Body of pancreas (tissue), 4 donors: ENCODE data around the gene DHX35. TPM values are rescaled to one million over a fixed set of nuclear protein-coding genes. Genes with fewer than 3 reads are reported as not detected.
A peak's percentile ranks its signal among the peaks of the same experiment; 100 is the strongest.

Source experiments
- ATAC-seq: fragments of 150-250 bp; one replicate; pipeline ENCODE4 v1.9.1; 2016
- DNase-seq, 4 donors: peaks; one replicate each; pipeline ENCODE4 v3.0.0-alpha.2; 2019
- H3K27ac ChIP-seq, 4 donors: fragments of 200-600 bp; sonication (generic); 1 replicate in 3 of 4; 2 replicates in 1 of 4; pipeline versions ENCODE4 v1.5.1 to v1.6.1; 2016 to 2019; ENCODE audit warnings: mild to moderate bottlenecking in 1 of 4, mixed read lengths in 1 of 4, moderate library complexity in 1 of 4
- H3K27me3 ChIP-seq, 2 donors: fragments of 200-600 bp; sonication (generic); one replicate each; pipeline ENCODE4 v1.6.0; 2016; ENCODE audit warnings: mild to moderate bottlenecking in 1 of 2
- H3K36me3 ChIP-seq, 2 donors: fragments of 200-600 bp; sonication (generic); replicated peaks in 1 of 2; 2 replicates each; pipeline ENCODE4 v1.5.1; 2016; ENCODE audit warnings: low read depth in 2 of 2; ENCODE audit not compliant: insufficient read depth in 1 of 2
- H3K4me1 ChIP-seq: fragments of 200-600 bp; sonication (generic); one replicate; pipeline ENCODE4 v1.6.0; 2016
- H3K4me3 ChIP-seq, 2 donors: fragments of 200-600 bp; sonication (generic); 1 replicate in 1 of 2; 2 replicates in 1 of 2; pipeline ENCODE4 v1.5.1; 2016 to 2019
- H3K9me3 ChIP-seq, 3 donors: fragments of 200-600 bp; sonication (generic); 1 replicate in 2 of 3; 2 replicates in 1 of 3; pipeline ENCODE4 v1.5.1; 2016
- CTCF ChIP-seq, 7 experiments: fragments of 450-650 bp in 4 of 7; fragments of 200-600 bp in 3 of 7; sonication (generic) in 3 of 7; IDR thresholded peaks; one replicate each; pipeline ENCODE4 v1.5.1; 2016 to 2019; ENCODE audit warnings: antibody characterized with exemption in 7 of 7
- POLR2A ChIP-seq, 3 donors: fragments of 450-650 bp; IDR thresholded peaks; one replicate each; pipeline ENCODE4 v1.6.1; 2016; ENCODE audit warnings: antibody characterized with exemption in 3 of 3, mild to moderate bottlenecking in 2 of 3
- WGBS, 2 donors: methylation state at CpG; one replicate each; pipeline ENCODE4 v1.1.5; 2017; 5-methylcytosine and 5-hydroxymethylcytosine counted together
- intact Hi-C: fragments of 100-400 bp; cut with DNase I; formaldehyde crosslinking; loops from one replicate; pipeline ENCODE4 v1.15.1; 2023
- total RNA-seq, 2 donors: library from RNA; depleted of rRNA; stranded (reverse); fragments of >200 nt; gene quantifications; one replicate each; pipeline ENCODE4 v1.1.0, GENCODE V29; 2016

DHX35 gene
- total RNA-seq, 2 donors from 2014 or later, result 6.9 to 7.3 TPM

- intact Hi-C loops, result no loop called here
- peak overlapping the region in 1 of 2 donors; percentile 41 for H3K4me3 ChIP-seq
- no peak for ATAC-seq
These were observed 35.1 kb upstream of the DHX35 start for GRCh38 chr20:38926934-38927616.

GRCh38 chr20:38927902-38928578 is 34.1 kb upstream of the DHX35 start:
- H3K27me3 ChIP-seq, result no peaks in the 10 kb centered on the region
- intact Hi-C loops, result no loop called here
- H3K9me3 ChIP-seq, result no peaks in the 10 kb centered on the region
- WGBS, 2 donors, result 65 to 66% methylated on average over 4 to 5 of the region's 5 CpGs
- no peak overlapping the region for H3K27ac ChIP-seq
- TF ChIP-seq CTCF (IDR thresholded peaks at IDR 0.05), result no peak
- TF ChIP-seq POLR2A (IDR thresholded peaks at IDR 0.05), result no peak
- DNase-seq (no peak), ATAC-seq (no peak)
- H3K4me1 ChIP-seq, result peaks cover 14% of the 10 kb centered on the region
- no peak overlapping the region for H3K4me3 ChIP-seq
- H3K36me3 ChIP-seq, result no peaks in the 10 kb centered on the region

More at GRCh38 chr20:38926934-38927616, 35.1 kb upstream of the DHX35 start:
- Histone ChIP-seq H3K4me1 (peaks cover 14% of the 10 kb centered on the region), H3K27me3 (no peaks in the 10 kb centered on the region), H3K9me3 (no peaks in the 10 kb centered on the region), H3K36me3 (no peaks in the 10 kb centered on the region), H3K27ac (no peak overlapping the region)
- TF ChIP-seq CTCF (IDR thresholded peaks at IDR 0.05) (no peak), POLR2A (IDR thresholded peaks at IDR 0.05) (no peak)
- WGBS, 2 donors, result 10 to 29% methylated on average over 11 to 27 of the region's 27 CpGs
- DNase-seq, result no peak

GRCh38 chr20:38930242-38930569 is 31.9 kb upstream of the DHX35 start:
- ATAC-seq, result no peak
- 81 to 95% methylated on average over 1 of the region's 1 CpG for WGBS, 2 donors
- no peaks in the 10 kb centered on the region for H3K9me3 ChIP-seq
- no peaks in the 10 kb centered on the region for H3K36me3 ChIP-seq
- peaks cover 14% of the 10 kb centered on the region for H3K4me1 ChIP-seq
- H3K27me3 ChIP-seq, result no peaks in the 10 kb centered on the region
- intact Hi-C loops, result no loop called here
- no peak overlapping the region for H3K4me3 ChIP-seq
- DNase-seq, result no peak
- no peak for TF ChIP-seq CTCF (IDR thresholded peaks at IDR 0.05)
- no peak for TF ChIP-seq POLR2A (IDR thresholded peaks at IDR 0.05)
- H3K27ac ChIP-seq, result no peak overlapping the region

GRCh38 chr20:38931984-38932383 is 30.2 kb upstream of the DHX35 start:
- no peak overlapping the region for H3K4me3 ChIP-seq
- ATAC-seq (no peak), DNase-seq (no peak)
- H3K27ac ChIP-seq, result no peak overlapping the region
- TF ChIP-seq CTCF (IDR thresholded peaks at IDR 0.05) (no peak), POLR2A (IDR thresholded peaks at IDR 0.05) (no peak)
- WGBS, 2 donors, result 89 to 100% methylated on average over 4 of the region's 4 CpGs
- no peaks in the 10 kb centered on the region for H3K27me3 ChIP-seq
- H3K36me3 ChIP-seq, result no peaks in the 10 kb centered on the region
- no peaks in the 10 kb centered on the region for H3K9me3 ChIP-seq
- intact Hi-C loops, result no loop called here
- peaks cover 3% of the 10 kb centered on the region for H3K4me1 ChIP-seq
